HG03039 (cell line): ENCODE data around the gene TBC1D17.

Experiments used
- ATAC-seq: cut with Tn5 transposase; IDR thresholded peaks from one replicate; pipeline ENCODE4 v1.9.1; 2021; ENCODE audit warnings: mild to moderate bottlenecking, moderate library complexity; ENCODE audit not compliant: unreplicated experiment

The TBC1D17 gene

DNA sequence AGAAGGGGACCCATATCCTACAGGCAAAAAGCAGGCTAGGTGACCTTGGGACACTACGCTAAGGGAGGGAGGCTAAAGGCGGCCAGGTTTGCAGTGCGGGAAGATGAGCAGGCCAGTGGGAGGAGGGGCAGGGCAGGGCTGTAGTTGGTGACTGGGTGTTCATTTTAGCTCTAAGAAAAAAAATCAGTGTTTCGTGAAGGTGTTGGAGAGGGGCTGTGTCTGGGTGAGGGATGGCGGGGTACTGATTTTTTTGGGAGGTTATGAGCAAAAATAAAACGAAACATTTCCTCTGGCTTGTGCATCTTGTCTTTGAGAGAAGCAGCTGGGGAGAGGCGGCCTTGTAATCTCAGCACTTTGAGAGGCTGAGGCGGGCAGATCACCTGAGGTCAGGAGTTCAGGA lies 56.1 kb downstream of the TBC1D17 start:
- ATAC-seq, result no peak

DNA sequence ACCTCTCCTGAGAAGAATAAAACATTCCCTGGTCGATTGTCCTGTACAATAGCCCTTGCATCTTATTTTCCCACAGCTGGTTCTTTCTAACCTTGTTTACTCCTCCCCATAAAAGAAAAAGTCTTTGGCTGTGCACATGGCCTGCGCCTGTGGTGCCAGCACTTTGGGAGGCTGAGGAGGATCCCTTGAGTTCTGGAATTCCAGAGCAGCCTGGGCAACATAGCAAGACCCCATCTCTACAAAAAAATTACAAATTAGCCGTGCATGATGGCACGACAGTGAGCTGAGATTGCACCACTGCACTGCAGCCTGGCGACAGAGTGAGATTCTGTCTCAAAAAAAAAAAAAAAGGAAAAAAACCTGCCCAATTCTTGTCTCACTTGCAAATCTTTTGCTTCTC lies 59.0 kb downstream of the TBC1D17 start:
- no peak for ATAC-seq

DNA sequence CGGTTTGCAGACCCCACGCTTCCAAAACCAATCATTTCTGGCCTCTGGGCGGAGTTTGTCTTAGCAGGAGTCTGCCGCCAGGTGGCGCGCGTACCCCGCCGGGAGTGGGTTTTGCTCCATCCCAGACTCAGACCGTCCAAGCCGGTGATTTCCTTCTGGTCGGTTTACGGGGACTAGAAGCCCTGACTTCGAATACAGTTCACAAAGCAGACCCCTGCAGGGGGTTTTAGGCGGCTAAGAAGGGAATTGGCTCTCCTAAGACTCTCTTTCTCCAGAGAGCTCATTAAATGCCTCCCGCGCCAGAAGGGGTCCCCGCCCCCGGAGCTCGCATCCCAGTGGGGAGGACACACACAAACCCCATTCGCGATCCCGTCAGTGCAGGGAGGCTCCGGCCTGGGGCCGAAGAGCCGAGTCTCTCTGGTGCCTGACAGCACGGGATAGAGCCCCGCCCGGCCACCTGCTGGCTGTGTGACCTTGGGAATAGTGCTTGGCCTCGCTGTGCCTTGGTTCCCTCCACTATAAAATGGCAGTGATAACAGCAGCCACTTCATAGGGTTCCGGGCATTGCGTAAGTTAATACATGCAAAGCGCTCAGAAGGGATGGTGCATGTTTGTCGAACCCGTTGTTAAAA lies 60.4 kb downstream of the TBC1D17 start:
- ATAC-seq, result no peak
